ENCODE results near the gene A2M. TPM values are rescaled to one million over a fixed set of nuclear protein-coding genes. Genes with fewer than 3 reads are reported as not detected.
A peak's percentile ranks its signal among the peaks of the same experiment; 100 is the strongest.

Gene A2M
- total and polyA plus RNA-seq, 4 donors, result 377 to 2,674 (median 775) TPM

GRCh38 chr12:9064201-9064814 is 51.4 kb downstream of the A2M start:
- peaks cover 0 to 19% (median 5%) of the 10 kb centered on the region in 4 donors for H3K36me3 ChIP-seq (ENCODE audit: control insufficient read depth in 4 of 4, insufficient read depth in 4 of 4, low read length in 4 of 4)
- no peaks in the 10 kb centered on the region for H3K9me3 ChIP-seq (ENCODE audit: control insufficient read depth in 4 of 4, insufficient read depth in 3 of 4, low read length in 3 of 4)
- peaks cover 0 to 28% (median 5%) of the 10 kb centered on the region in 5 donors for H3K4me1 ChIP-seq (ENCODE audit: control insufficient read depth in 5 of 5, insufficient read depth in 5 of 5, low read length in 5 of 5)
- H3K9ac ChIP-seq (ENCODE audit: insufficient read depth in 1 of 2, low read length in 2 of 2), result peak overlapping the region; percentile 74 to 81
- DNase-seq (peak; percentile 86 to 91 (median 89)), ATAC-seq (ENCODE audit: insufficient read depth, low FRiP score) (peak; percentile 70)
- peak overlapping the region; percentile 97 to 99 for H3K27ac ChIP-seq (ENCODE audit: low read depth in 1 of 2, low read length in 1 of 2)
- no peaks in the 10 kb centered on the region for H3K27me3 ChIP-seq (ENCODE audit: control insufficient read depth in 3 of 3, insufficient read depth in 3 of 3, low read length in 2 of 3)
- TF ChIP-seq, protein P1, sequence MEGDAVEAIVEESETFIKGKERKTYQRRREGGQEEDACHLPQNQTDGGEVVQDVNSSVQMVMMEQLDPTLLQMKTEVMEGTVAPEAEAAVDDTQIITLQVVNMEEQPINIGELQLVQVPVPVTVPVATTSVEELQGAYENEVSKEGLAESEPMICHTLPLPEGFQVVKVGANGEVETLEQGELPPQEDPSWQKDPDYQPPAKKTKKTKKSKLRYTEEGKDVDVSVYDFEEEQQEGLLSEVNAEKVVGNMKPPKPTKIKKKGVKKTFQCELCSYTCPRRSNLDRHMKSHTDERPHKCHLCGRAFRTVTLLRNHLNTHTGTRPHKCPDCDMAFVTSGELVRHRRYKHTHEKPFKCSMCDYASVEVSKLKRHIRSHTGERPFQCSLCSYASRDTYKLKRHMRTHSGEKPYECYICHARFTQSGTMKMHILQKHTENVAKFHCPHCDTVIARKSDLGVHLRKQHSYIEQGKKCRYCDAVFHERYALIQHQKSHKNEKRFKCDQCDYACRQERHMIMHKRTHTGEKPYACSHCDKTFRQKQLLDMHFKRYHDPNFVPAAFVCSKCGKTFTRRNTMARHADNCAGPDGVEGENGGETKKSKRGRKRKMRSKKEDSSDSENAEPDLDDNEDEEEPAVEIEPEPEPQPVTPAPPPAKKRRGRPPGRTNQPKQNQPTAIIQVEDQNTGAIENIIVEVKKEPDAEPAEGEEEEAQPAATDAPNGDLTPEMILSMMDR (IDR thresholded peaks at IDR 0.05; ENCODE audit: control extremely low read depth, extremely low read depth), result peak; percentile 32
- peak overlapping the region; percentile 87 for H3K4me3 ChIP-seq
- WGBS, 2 donors, result 3% methylated on average over 48 to 51 of the region's 51 CpGs

DNA sequence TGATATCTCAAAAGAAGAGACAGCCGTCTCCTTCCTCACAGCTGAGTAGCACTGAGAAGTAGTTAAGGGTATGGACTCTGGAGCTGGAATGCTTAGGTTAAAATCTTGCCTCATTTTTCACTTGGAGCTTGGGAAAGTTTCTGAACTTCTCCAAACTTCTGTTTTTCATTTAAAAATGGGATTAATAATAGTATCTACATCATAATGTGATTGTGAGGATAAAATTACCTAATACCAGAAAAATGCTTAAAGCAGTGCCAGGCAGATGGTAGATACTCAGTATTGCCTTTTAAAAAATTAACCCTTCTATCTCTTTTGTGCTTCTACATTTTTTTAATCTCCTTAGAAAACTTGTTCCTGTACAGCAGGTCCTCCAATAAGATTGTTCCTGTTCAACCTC is 63.1 kb downstream of the A2M start:
- TF ChIP-seq, protein P1 (IDR thresholded peaks at IDR 0.05; ENCODE audit: control extremely low read depth, extremely low read depth), result no peak
- no peak for ATAC-seq (ENCODE audit: insufficient read depth, low FRiP score)
- WGBS, 2 donors, result 74 to 89% methylated on average over 1 of the region's 1 CpG

DNA sequence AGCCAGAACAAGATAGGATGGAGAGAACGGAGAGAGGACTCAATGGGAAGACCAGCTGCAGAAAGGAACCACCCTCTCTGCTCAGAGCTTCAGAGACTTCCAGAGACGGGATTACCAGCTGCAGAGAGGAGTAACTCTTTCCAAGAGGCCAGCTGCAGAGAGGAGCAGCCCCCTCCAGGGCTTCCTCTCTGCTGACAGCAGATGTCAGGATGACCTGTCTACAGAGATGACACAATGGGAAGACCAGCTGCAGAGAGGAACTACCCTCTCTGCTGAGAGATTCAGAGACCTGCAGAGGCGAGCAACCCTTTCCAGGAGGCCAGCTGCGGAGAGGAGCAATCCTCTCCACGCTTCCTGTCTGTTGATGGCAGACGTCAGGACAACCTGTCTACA is 64.6 kb downstream of the A2M start:
- H3K4me3 ChIP-seq, result no peak overlapping the region
- H3K27me3 ChIP-seq (ENCODE audit: control insufficient read depth in 3 of 3, insufficient read depth in 3 of 3, low read length in 2 of 3), result no peaks in the 10 kb centered on the region
- H3K27ac ChIP-seq (ENCODE audit: low read depth in 1 of 2, low read length in 1 of 2), result no peak overlapping the region
- no peaks in the 10 kb centered on the region for H3K36me3 ChIP-seq (ENCODE audit: control insufficient read depth in 4 of 4, insufficient read depth in 4 of 4, low read length in 4 of 4)
- ATAC-seq (ENCODE audit: insufficient read depth, low FRiP score), result no peak
- peaks cover 0 to 12% (median 0%) of the 10 kb centered on the region in 5 donors for H3K4me1 ChIP-seq (ENCODE audit: control insufficient read depth in 5 of 5, insufficient read depth in 5 of 5, low read length in 5 of 5)
- H3K9me3 ChIP-seq (ENCODE audit: control insufficient read depth in 4 of 4, insufficient read depth in 3 of 4, low read length in 3 of 4), result no peaks in the 10 kb centered on the region
- H3K9ac ChIP-seq (ENCODE audit: insufficient read depth in 1 of 2, low read length in 2 of 2), result no peak overlapping the region
- no peak for DNase-seq
- 48 to 68% methylated on average over 6 of the region's 6 CpGs for WGBS, 2 donors
- TF ChIP-seq, protein P1 (IDR thresholded peaks at IDR 0.05; ENCODE audit: control extremely low read depth, extremely low read depth), result no peak

More for the DNA sequence above, 63.1 kb downstream of the A2M start:
- Histone ChIP-seq H3K4me3 (no peak overlapping the region), H3K9ac (ENCODE audit: insufficient read depth in 1 of 2, low read length in 2 of 2) (no peak overlapping the region), H3K9me3 (ENCODE audit: control insufficient read depth in 4 of 4, insufficient read depth in 3 of 4, low read length in 3 of 4) (no peaks in the 10 kb centered on the region), H3K27me3 (ENCODE audit: control insufficient read depth in 3 of 3, insufficient read depth in 3 of 3, low read length in 2 of 3) (no peaks in the 10 kb centered on the region), H3K36me3 (ENCODE audit: control insufficient read depth in 4 of 4, insufficient read depth in 4 of 4, low read length in 4 of 4) (no peaks in the 10 kb centered on the region), H3K4me1 (ENCODE audit: control insufficient read depth in 5 of 5, insufficient read depth in 5 of 5, low read length in 5 of 5) (peaks cover 0 to 12% (median 0%) of the 10 kb centered on the region in 5 donors), H3K27ac (ENCODE audit: low read depth in 1 of 2, low read length in 1 of 2) (no peak overlapping the region)
- no peak for DNase-seq

All from lung (tissue), 12 donors.